Measurements from ENCODE around the gene UPK3BL2.
"Not testable (repeated sequence)": the region's sequence is repeated elsewhere in the genome, so short reads cannot be mapped to it uniquely, and the experiment has no call there.

- TF ChIP-seq CTCF (IDR thresholded peaks at IDR 0.05; ENCODE audit: low read depth, low read length); POLR2A (IDR thresholded peaks at IDR 0.05; ENCODE audit: extremely low read depth, insufficient read length); MYC (IDR thresholded peaks at IDR 0.05; ENCODE audit: low read depth, low read length): not testable (repeated sequence)
Observed at GRCh38 chr7:102507410-102508088, 35.9 kb downstream of the UPK3BL2 start.

Measured in NB4 (cell line).